Endothelial cell of umbilical vein (primary cell): ENCODE results near the gene GSE1. TPM values are rescaled to one million over a fixed set of nuclear protein-coding genes. Genes with fewer than 3 reads are reported as not detected.
A peak's percentile ranks its signal among the peaks of the same experiment; 100 is the strongest.

Experiments
- BruUV-seq: library from RNA; stranded (reverse); fragments of 400-500 nt; replicated peaks from 2 replicates; lab custom pipeline; 2021; lab: Mats Ljungman, UMichigan
- CTCF ChIA-PET: fragments of 300-600, 350-600 bp; sonication (Branson Sonifier 250); formaldehyde crosslinking; loops from one replicate; lab custom pipeline; 2021; ENCODE audit warnings: antibody characterized with exemption, inconsistent platforms; lab: Charles Lee
- POLR2A ChIA-PET: fragments of 300-600, 350-600 bp; sonication (Branson Sonifier 250); formaldehyde crosslinking; loops from one replicate; lab custom pipeline; 2021; ENCODE audit warnings: antibody characterized with exemption, inconsistent platforms; lab: Charles Lee
- DNase-seq: peaks from one replicate; pipeline ENCODE4 v3.0.0-alpha.2; 2011; ENCODE audit warnings: low read depth, low spot score
- FAIRE-seq: peaks from 2 replicates; lab custom pipeline; 2011; peaks lifted over from hg19 to GRCh38; lab: Jason Lieb, UNC
- H2AFZ ChIP-seq: 2 replicates; pipeline ENCODE4 v1.6.0; 2012; ENCODE audit warnings: low read depth, low read length, control low read depth, inconsistent platforms
- H3K27ac ChIP-seq: 2 replicates; pipeline ENCODE4 v1.5.1; 2011; ENCODE audit warnings: low read depth, mild to moderate bottlenecking, control low read depth, low read length, moderate library complexity; ENCODE audit not compliant: insufficient read depth
- H3K27me3 ChIP-seq, 2 experiments: 2 replicates each; pipeline versions ENCODE4 v1.6.0 to v1.6.1; 2011; ENCODE audit warnings: low read length in 2 of 2, mixed read lengths in 1 of 2; ENCODE audit not compliant: control insufficient read depth in 2 of 2, insufficient read depth in 2 of 2
- H3K36me3 ChIP-seq, 2 experiments: 2 replicates in 1 of 2; 3 replicates in 1 of 2; pipeline ENCODE4 v1.5.1; 2011; ENCODE audit warnings: low read length in 2 of 2, mild to moderate bottlenecking in 1 of 2, moderate library complexity in 1 of 2; ENCODE audit not compliant: control insufficient read depth in 2 of 2, insufficient read depth in 2 of 2; ENCODE audit errors: extremely low read depth in 1 of 2
- H3K4me1 ChIP-seq: 3 replicates; pipeline ENCODE4 v1.5.1; 2011; ENCODE audit warnings: mild to moderate bottlenecking, low read length; ENCODE audit not compliant: control insufficient read depth, insufficient read depth; ENCODE audit errors: extremely low read depth
- H3K4me2 ChIP-seq: 2 replicates; pipeline ENCODE4 v1.6.1; 2011; ENCODE audit warnings: low read length, control low read depth, mixed read lengths; ENCODE audit not compliant: insufficient read depth
- H3K4me3 ChIP-seq, 3 experiments: fragments of 200-600 bp in 1 of 3; sonication (generic), shearing (Covaris generic) in 1 of 3; replicated peaks in 1 of 3; 2 replicates each; pipeline ENCODE4 v1.5.1; 2011 to 2016; ENCODE audit warnings: control low read depth in 3 of 3, low read length in 3 of 3, mild to moderate bottlenecking in 2 of 3, inconsistent platforms in 1 of 3, low read depth in 1 of 3, moderate library complexity in 1 of 3; ENCODE audit not compliant: insufficient read depth in 1 of 3
- H3K79me2 ChIP-seq: 2 replicates; pipeline ENCODE4 v1.6.0; 2012; ENCODE audit warnings: low read length, inconsistent platforms; ENCODE audit not compliant: control insufficient read depth, insufficient read depth
- H3K9ac ChIP-seq: replicated peaks from 2 replicates; pipeline ENCODE3; 2011; ENCODE audit warnings: low read length, control low read depth; ENCODE audit not compliant: insufficient read depth; ENCODE audit errors: extremely low read depth
- H3K9me1 ChIP-seq: replicated peaks from 3 replicates; pipeline ENCODE4 v1.6.0; 2011; ENCODE audit warnings: mild to moderate bottlenecking, low read length; ENCODE audit not compliant: control insufficient read depth, insufficient read depth; ENCODE audit errors: extremely low read depth
- H3K9me3 ChIP-seq: replicated peaks from 2 replicates; pipeline ENCODE4 v1.5.1; 2012; ENCODE audit warnings: low read length, inconsistent platforms; ENCODE audit not compliant: control insufficient read depth, insufficient read depth
- H4K20me1 ChIP-seq: replicated peaks from 2 replicates; pipeline ENCODE3; 2011; ENCODE audit warnings: mild to moderate bottlenecking, low read length; ENCODE audit not compliant: control insufficient read depth, insufficient read depth; ENCODE audit errors: extremely low read depth
- CTCF ChIP-seq, 2 donors: IDR thresholded peaks; 1 replicate in 1 of 2; 2 replicates in 1 of 2; pipeline ENCODE4 v1.5.1; 2011; ENCODE audit warnings: low read length in 2 of 2, mild to moderate bottlenecking in 2 of 2, moderate library complexity in 2 of 2, control low read depth in 1 of 2, inconsistent platforms in 1 of 2, low read depth in 1 of 2; ENCODE audit not compliant: insufficient read depth in 1 of 2; ENCODE audit errors: extremely low read depth in 1 of 2
- EZH2 ChIP-seq: IDR thresholded peaks from 2 replicates; pipeline ENCODE4 v1.6.1; 2012; ENCODE audit warnings: borderline replicate concordance, low read depth, mild to moderate bottlenecking, moderate library complexity, low read length, inconsistent platforms; ENCODE audit not compliant: severe bottlenecking
- JUN ChIP-seq: IDR thresholded peaks from 2 replicates; pipeline ENCODE4 v1.6.1; 2011; ENCODE audit warnings: borderline replicate concordance, low read depth; ENCODE audit not compliant: insufficient read length, insufficient read depth
- MAX ChIP-seq: IDR thresholded peaks from 2 replicates; pipeline ENCODE4 v1.6.1; 2011; ENCODE audit not compliant: insufficient read depth, insufficient read length
- MYC ChIP-seq: IDR thresholded peaks from one replicate; pipeline ENCODE4 v1.6.1; 2011; ENCODE audit warnings: mild to moderate bottlenecking, low read depth, low read length
- POLR2A ChIP-seq: IDR thresholded peaks from 2 replicates; pipeline ENCODE4 v1.6.1; 2012; ENCODE audit warnings: low read depth, mild to moderate bottlenecking, control low read depth, low read length
- dilution Hi-C: fragments of 300-500 bp; cut with MboI; formaldehyde crosslinking; loops from one replicate; pipeline ENCODE4 v1.15.0; 2019; ENCODE audit warnings: low sequenced_read_pairs; ENCODE audit not compliant: extremely low pct_ligation_motif_present
- intact Hi-C: fragments of 100-400 bp; cut with micrococcal nuclease; formaldehyde crosslinking; loops from one replicate; pipeline ENCODE4 v1.10.0; 2022
- polyA plus RNA-seq, 4 experiments: library from polyadenylated mRNA; depleted of rRNA in 3 of 4; stranded (reverse) in 3 of 4; unstranded in 1 of 4; fragments of >200 nt; gene quantifications; 2 replicates each; pipeline versions ENCODE4 v1.2.1 to v1.2.3, GENCODE V29; 2011 to 2012; ENCODE audit warnings: missing spikeins in 1 of 4
- total RNA-seq: library from RNA; stranded (reverse); gene quantifications from 2 replicates; pipeline ENCODE4 v1.2.3, GENCODE V29; 2021

GSE1 gene
- total and polyA plus RNA-seq, 2 donors (not counting 3 experiments of a cell fraction or from before 2014, with no cell fraction given), result 4.2 to 18.3 TPM

- CTCF ChIA-PET, result interaction anchor here (5.7 kb wide), 1 partner anchor 12 kb away, joined by 32 read pairs; no protein-coding TSS in a partner anchor
- intact Hi-C loops, result no loop called here
- Histone ChIP-seq H3K9me3 (no peaks in the 10 kb centered on the region), H3K9ac (no peak overlapping the region), H3K79me2 (no peaks in the 10 kb centered on the region), H3K27me3 (no peaks in the 10 kb centered on the region), H3K27ac (no peak overlapping the region), H2AFZ (no peak overlapping the region), H3K36me3 (no peaks in the 10 kb centered on the region), H3K4me2 (no peak overlapping the region), H4K20me1 (no peaks in the 10 kb centered on the region), H3K9me1 (no peaks in the 10 kb centered on the region), H3K4me3 (no peak overlapping the region), H3K4me1 (no peaks in the 10 kb centered on the region)
- no peak for FAIRE-seq
- TF ChIP-seq CTCF (IDR thresholded peaks at IDR 0.05; ENCODE audit: extremely low read depth in 1 of 2, insufficient read depth in 1 of 2, low read depth in 1 of 2, low read length in 2 of 2) (peak in 1 of 2 donors; percentile 3), MAX (no peak)
- no peak for DNase-seq
- dilution Hi-C loops, result no loop called here
- no TSS peak for BruUV-seq
- POLR2A ChIA-PET, result no interaction called here
These were observed 15.5 kb downstream of the GSE1 start for GRCh38 chr16:85628645-85629044.

GRCh38 chr16:85629326-85629725 is 16.2 kb downstream of the GSE1 start:
- Histone ChIP-seq H3K4me3 (no peak overlapping the region), H3K36me3 (no peaks in the 10 kb centered on the region), H3K4me1 (no peaks in the 10 kb centered on the region), H3K9ac (no peak overlapping the region), H3K9me1 (no peaks in the 10 kb centered on the region), H3K27me3 (no peaks in the 10 kb centered on the region), H3K79me2 (no peaks in the 10 kb centered on the region), H3K9me3 (no peaks in the 10 kb centered on the region), H2AFZ (no peak overlapping the region), H3K4me2 (no peak overlapping the region), H4K20me1 (no peaks in the 10 kb centered on the region), H3K27ac (no peak overlapping the region)
- FAIRE-seq (no peak), DNase-seq (no peak)
- POLR2A ChIA-PET, result no interaction called here
- TF ChIP-seq CTCF (IDR thresholded peaks at IDR 0.05; ENCODE audit: extremely low read depth in 1 of 2, insufficient read depth in 1 of 2, low read depth in 1 of 2, low read length in 2 of 2) (no peak), JUN (no peak), POLR2A (no peak), EZH2 (no peak), MYC (no peak), MAX (no peak)
- intact Hi-C loops (no loop called here), dilution Hi-C loops (no loop called here)
- CTCF ChIA-PET, result interaction anchor here (1.3 to 3.1 kb wide), 2 partner anchors 9 to 13 kb away, joined by 3 to 12 read pairs; no protein-coding TSS in a partner anchor
- no TSS peak for BruUV-seq
